DND-41 (cell line): ENCODE measurements around the gene FLAD1.

Experiments
- ATAC-seq: fragments of 200-7000 bp; cut with Tn5 transposase; 3 replicates; pipeline ENCODE4 v1.9.1; 2021; ENCODE audit warnings: low read depth; ENCODE audit not compliant: insufficient read depth
- DNase-seq: peaks from one replicate; pipeline ENCODE4 v3.0.0-alpha.2; 2020
- H2AFZ ChIP-seq: 2 replicates; pipeline ENCODE4 v1.6.0; 2012; ENCODE audit warnings: low read depth, low read length
- H3K27ac ChIP-seq: 2 replicates; pipeline ENCODE4 v1.5.1; 2012; ENCODE audit warnings: low read length, inconsistent platforms
- H3K27me3 ChIP-seq: fragments of 200-600 bp; sonication (generic); 2 replicates; pipeline ENCODE4 v1.6.0; 2012; ENCODE audit warnings: low read length, mild to moderate bottlenecking, inconsistent platforms; ENCODE audit not compliant: insufficient read depth, poor library complexity
- H3K36me3 ChIP-seq: 2 replicates; pipeline ENCODE4 v1.5.1; 2012; ENCODE audit warnings: low read length, inconsistent platforms; ENCODE audit not compliant: insufficient read depth
- H3K4me1 ChIP-seq: 2 replicates; pipeline ENCODE4 v1.5.1; 2012; ENCODE audit warnings: mild to moderate bottlenecking, low read length; ENCODE audit not compliant: insufficient read depth
- H3K4me2 ChIP-seq: 2 replicates; pipeline ENCODE4 v1.6.0; 2012; ENCODE audit warnings: mild to moderate bottlenecking, moderate library complexity, low read length, inconsistent platforms; ENCODE audit not compliant: insufficient read depth
- H3K4me3 ChIP-seq, 2 experiments: fragments of 200-600 bp in 1 of 2; shearing (Covaris generic) in 1 of 2; 2 replicates each; pipeline ENCODE4 v1.5.1; 2012 to 2016; ENCODE audit warnings: inconsistent platforms in 2 of 2, low read length in 2 of 2, mild to moderate bottlenecking in 2 of 2, low read depth in 1 of 2, moderate library complexity in 1 of 2
- H3K79me2 ChIP-seq: 2 replicates; pipeline ENCODE4 v1.6.0; 2012; ENCODE audit warnings: low read length, inconsistent platforms; ENCODE audit not compliant: insufficient read depth
- H3K9ac ChIP-seq: 2 replicates; pipeline ENCODE4 v1.6.0; 2012; ENCODE audit warnings: low read depth, mild to moderate bottlenecking, inconsistent platforms, low read length, moderate library complexity
- H3K9me3 ChIP-seq: 2 replicates; pipeline ENCODE4 v1.5.1; 2012; ENCODE audit warnings: low read length, moderate library complexity, mild to moderate bottlenecking, inconsistent platforms; ENCODE audit not compliant: insufficient read depth, severe bottlenecking
- H4K20me1 ChIP-seq: 2 replicates; pipeline ENCODE4 v1.6.0; 2012; ENCODE audit warnings: low read length; ENCODE audit not compliant: insufficient read depth
- EZH2 ChIP-seq: IDR thresholded peaks from 3 replicates; pipeline ENCODE4 v1.6.1; 2012; ENCODE audit warnings: borderline replicate concordance, low read depth, mild to moderate bottlenecking, moderate library complexity, low read length, inconsistent platforms; ENCODE audit not compliant: severe bottlenecking
- TF ChIP-seq, protein P1 (sequence below): IDR thresholded peaks from 2 replicates; pipeline ENCODE4 v1.5.1; 2012; ENCODE audit warnings: borderline replicate concordance, low read length, moderate library complexity, mild to moderate bottlenecking; ENCODE audit not compliant: poor library complexity, severe bottlenecking; ENCODE audit errors: extremely low read depth

The FLAD1 gene

DNA sequence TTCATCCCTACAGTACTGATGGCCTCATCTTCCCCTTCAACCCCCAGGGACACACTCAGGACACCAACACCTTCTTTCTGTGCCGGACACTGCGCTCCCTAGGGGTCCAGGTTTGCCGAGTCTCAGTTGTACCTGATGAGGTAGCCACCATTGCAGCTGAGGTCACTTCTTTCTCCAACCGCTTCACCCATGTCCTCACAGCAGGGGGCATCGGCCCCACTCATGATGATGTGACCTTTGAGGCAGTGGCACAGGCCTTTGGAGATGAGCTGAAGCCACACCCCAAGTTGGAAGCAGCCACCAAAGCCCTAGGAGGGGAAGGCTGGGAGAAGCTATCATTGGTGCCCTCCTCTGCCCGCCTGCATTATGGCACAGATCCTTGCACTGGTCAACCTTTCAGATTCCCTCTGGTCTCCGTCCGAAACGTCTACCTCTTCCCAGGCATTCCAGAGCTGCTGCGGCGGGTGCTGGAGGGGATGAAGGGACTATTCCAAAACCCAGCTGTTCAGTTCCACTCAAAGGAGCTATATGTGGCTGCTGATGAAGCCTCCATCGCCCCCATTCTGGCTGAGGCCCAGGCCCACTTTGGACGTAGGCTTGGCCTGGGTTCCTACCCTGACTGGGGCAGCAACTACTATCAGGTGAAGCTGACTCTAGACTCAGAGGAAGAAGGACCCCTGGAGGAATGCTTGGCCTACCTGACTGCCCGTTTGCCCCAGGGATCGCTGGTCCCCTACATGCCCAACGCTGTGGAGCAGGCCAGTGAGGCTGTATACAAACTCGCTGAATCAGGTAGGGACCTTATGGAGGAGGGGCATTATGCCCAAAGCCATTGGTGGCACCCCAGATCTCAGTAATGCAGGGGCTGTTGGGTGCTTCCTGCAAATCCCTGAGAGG lies 5.2 kb downstream of the FLAD1 start:
- no peak overlapping the region for H3K4me3 ChIP-seq
- H3K27me3 ChIP-seq = no peaks in the 10 kb centered on the region
- no peak overlapping the region for H3K9ac ChIP-seq
- H3K79me2 ChIP-seq = peaks cover 18% of the 10 kb centered on the region
- peaks cover 13% of the 10 kb centered on the region for H3K4me1 ChIP-seq
- H3K4me2 ChIP-seq = no peak overlapping the region
- H3K27ac ChIP-seq = no peak overlapping the region
- ATAC-seq = no peak
- peaks cover 40% of the 10 kb centered on the region for H4K20me1 ChIP-seq
- no peaks in the 10 kb centered on the region for H3K9me3 ChIP-seq
- H2AFZ ChIP-seq = no peak overlapping the region
- H3K36me3 ChIP-seq = peaks cover 39% of the 10 kb centered on the region
- no peak for DNase-seq
- TF ChIP-seq, protein P1, sequence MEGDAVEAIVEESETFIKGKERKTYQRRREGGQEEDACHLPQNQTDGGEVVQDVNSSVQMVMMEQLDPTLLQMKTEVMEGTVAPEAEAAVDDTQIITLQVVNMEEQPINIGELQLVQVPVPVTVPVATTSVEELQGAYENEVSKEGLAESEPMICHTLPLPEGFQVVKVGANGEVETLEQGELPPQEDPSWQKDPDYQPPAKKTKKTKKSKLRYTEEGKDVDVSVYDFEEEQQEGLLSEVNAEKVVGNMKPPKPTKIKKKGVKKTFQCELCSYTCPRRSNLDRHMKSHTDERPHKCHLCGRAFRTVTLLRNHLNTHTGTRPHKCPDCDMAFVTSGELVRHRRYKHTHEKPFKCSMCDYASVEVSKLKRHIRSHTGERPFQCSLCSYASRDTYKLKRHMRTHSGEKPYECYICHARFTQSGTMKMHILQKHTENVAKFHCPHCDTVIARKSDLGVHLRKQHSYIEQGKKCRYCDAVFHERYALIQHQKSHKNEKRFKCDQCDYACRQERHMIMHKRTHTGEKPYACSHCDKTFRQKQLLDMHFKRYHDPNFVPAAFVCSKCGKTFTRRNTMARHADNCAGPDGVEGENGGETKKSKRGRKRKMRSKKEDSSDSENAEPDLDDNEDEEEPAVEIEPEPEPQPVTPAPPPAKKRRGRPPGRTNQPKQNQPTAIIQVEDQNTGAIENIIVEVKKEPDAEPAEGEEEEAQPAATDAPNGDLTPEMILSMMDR = peak; percentile 7
- TF ChIP-seq EZH2 = no peak

DNA sequence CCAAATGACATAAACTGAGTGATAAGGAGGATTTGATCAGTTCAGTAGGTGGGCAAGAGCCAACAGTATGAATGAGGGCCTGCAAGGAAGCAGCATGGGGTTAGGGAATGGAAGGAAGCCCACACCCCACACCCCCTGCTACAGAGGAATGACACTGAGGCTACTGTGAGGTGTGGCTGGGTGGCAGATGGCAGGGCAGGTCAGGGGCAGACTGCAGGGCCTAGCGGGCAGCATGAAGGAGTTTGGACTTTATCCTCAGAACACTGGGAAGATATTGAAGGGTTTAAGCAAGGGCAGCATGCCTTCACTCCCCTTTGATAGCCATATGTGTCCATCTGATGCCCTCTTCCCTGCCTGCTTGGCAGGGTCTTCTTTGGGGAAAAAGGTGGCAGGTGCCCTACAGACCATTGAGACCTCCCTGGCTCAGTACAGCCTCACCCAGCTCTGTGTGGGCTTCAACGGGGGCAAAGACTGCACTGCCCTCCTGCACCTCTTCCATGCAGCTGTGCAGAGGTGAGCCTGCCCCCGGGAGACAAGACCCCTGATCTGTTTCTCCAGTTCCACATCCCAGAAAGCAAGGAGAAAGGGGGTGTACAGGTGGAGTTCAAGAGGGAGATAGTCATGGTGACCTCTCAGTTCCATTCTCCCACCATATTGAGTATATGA lies 6.2 kb downstream of the FLAD1 start:
- no peak overlapping the region for H2AFZ ChIP-seq
- DNase-seq (no peak), ATAC-seq (no peak)
- peaks cover 8% of the 10 kb centered on the region; the same call in 1 of the 2 replicates for H3K79me2 ChIP-seq
- no peak overlapping the region for H3K9ac ChIP-seq
- no peaks in the 10 kb centered on the region for H3K9me3 ChIP-seq
- no peaks in the 10 kb centered on the region for H3K27me3 ChIP-seq
- no peak overlapping the region for H3K4me3 ChIP-seq
- no peak overlapping the region for H3K27ac ChIP-seq
- TF ChIP-seq EZH2 = no peak
- TF ChIP-seq, protein P1 = no peak
- peaks cover 49% of the 10 kb centered on the region for H4K20me1 ChIP-seq
- H3K36me3 ChIP-seq = peaks cover 39% of the 10 kb centered on the region
- H3K4me1 ChIP-seq = peaks cover 5% of the 10 kb centered on the region; the same call in 1 of the 2 replicates
- no peak overlapping the region for H3K4me2 ChIP-seq

- H3K79me2 ChIP-seq = peaks cover 3% of the 10 kb centered on the region; the same call in 1 of the 2 replicates
- no peak overlapping the region for H3K4me2 ChIP-seq
- H4K20me1 ChIP-seq = peaks cover 54% of the 10 kb centered on the region
- no peak for ATAC-seq
- no peak overlapping the region for H3K9ac ChIP-seq
- H3K4me1 ChIP-seq = no peaks in the 10 kb centered on the region
- no peaks in the 10 kb centered on the region for H3K9me3 ChIP-seq
- no peak for DNase-seq
- H3K27me3 ChIP-seq = no peaks in the 10 kb centered on the region
- peaks cover 39% of the 10 kb centered on the region for H3K36me3 ChIP-seq
- H2AFZ ChIP-seq = no peak overlapping the region
- TF ChIP-seq EZH2 = no peak
- TF ChIP-seq, protein P1 = no peak
- H3K27ac ChIP-seq = no peak overlapping the region
- no peak overlapping the region for H3K4me3 ChIP-seq
Measured at GRCh38 chr1:154990276-154990675, 7.1 kb downstream of the FLAD1 start.
